Natural killer cell (primary cell): ENCODE data around the gene DRICH1. TPM values are rescaled to one million over a fixed set of nuclear protein-coding genes. Genes with fewer than 3 reads are reported as not detected.

Source experiments
- ATAC-seq, 3 donors: fragments of 150-1000 bp in 2 of 3; fragments of 200-7000 bp in 1 of 3; cut with Tn5 transposase; 1 replicate in 1 of 3; 2 replicates in 2 of 3; pipeline ENCODE4 v1.10.0; 2021; ENCODE audit warnings: mild to moderate bottlenecking in 2 of 3, moderate library complexity in 2 of 3
- DNase-seq, 2 donors: peaks; one replicate each; pipeline versions ENCODE4 v3.0.0 to v3.0.0-alpha.2; 2013 to 2021; ENCODE audit warnings: mixed read lengths in 1 of 2
- H3K27ac ChIP-seq: one replicate; pipeline ENCODE4 v1.5.1; 2013; ENCODE audit warnings: mild to moderate bottlenecking, low read length
- H3K27me3 ChIP-seq: one replicate; pipeline ENCODE4 v1.6.1; 2013; ENCODE audit warnings: low read length; ENCODE audit not compliant: control insufficient read depth, insufficient read depth
- H3K36me3 ChIP-seq: one replicate; pipeline ENCODE4 v1.6.1; 2013; ENCODE audit warnings: low read length; ENCODE audit not compliant: control insufficient read depth, insufficient read depth
- H3K4me1 ChIP-seq: one replicate; pipeline ENCODE4 v1.6.1; 2013; ENCODE audit warnings: low read length; ENCODE audit not compliant: control insufficient read depth, insufficient read depth
- H3K4me3 ChIP-seq: one replicate; pipeline ENCODE4 v1.5.1; 2013; ENCODE audit warnings: low read length
- H3K9me3 ChIP-seq: one replicate; pipeline ENCODE4 v1.6.1; 2013; ENCODE audit warnings: low read length; ENCODE audit not compliant: control insufficient read depth, insufficient read depth
- H3K27ac Mint-ChIP-seq, 2 donors: one replicate each; pipeline ENCODE4 v1.8.0; 2022; ENCODE audit warnings: mild to moderate bottlenecking in 2 of 2, mixed read lengths in 2 of 2, moderate library complexity in 1 of 2
- H3K27me3 Mint-ChIP-seq, 2 donors: one replicate each; pipeline ENCODE4 v1.8.0; 2022; ENCODE audit warnings: low read depth in 2 of 2, mixed read lengths in 2 of 2
- H3K36me3 Mint-ChIP-seq: one replicate; pipeline ENCODE4 v1.8.0; 2022; ENCODE audit warnings: mixed read lengths
- H3K4me1 Mint-ChIP-seq, 2 donors: one replicate each; pipeline ENCODE4 v1.8.0; 2022; ENCODE audit warnings: mixed read lengths in 2 of 2
- H3K4me3 Mint-ChIP-seq: one replicate; pipeline ENCODE4 v1.8.0; 2022; ENCODE audit warnings: mild to moderate bottlenecking, moderate library complexity, mixed read lengths
- H3K9me3 Mint-ChIP-seq, 2 donors: one replicate each; pipeline ENCODE4 v1.8.0; 2022; ENCODE audit warnings: mixed read lengths in 2 of 2
- CTCF ChIP-seq: fragments of 200-600 bp; IDR thresholded peaks from one replicate; pipeline ENCODE4 v1.8.0; 2022; ENCODE audit warnings: antibody characterized with exemption
- WGBS: methylation state at CpG from one replicate; pipeline ENCODE4 v1.1.7; 2013; ENCODE audit warnings: missing lambda C conversion rate; ENCODE audit not compliant: insufficient coverage; 5-methylcytosine and 5-hydroxymethylcytosine counted together
- intact Hi-C: fragments of 100-400 bp; cut with micrococcal nuclease; formaldehyde crosslinking; loops from one replicate; pipeline ENCODE4 v1.14.2; 2022
- total RNA-seq, 4 donors: library from RNA; stranded (reverse); fragments of 120-200 nt in 1 of 4; gene quantifications; one replicate each; pipeline versions ENCODE4 v1.2.3 to v1.2.4, GENCODE V29; 2013 to 2022

DRICH1 gene
- total RNA-seq, 3 donors from 2014 or later (not counting 1 experiment from before 2014, with no cell fraction given), result 2.3 to 3.2 (median 3.1) TPM

- Histone ChIP-seq H3K4me1 (peaks cover 14% of the 10 kb centered on the region), H3K27ac (no peak overlapping the region), H3K36me3 (no peaks in the 10 kb centered on the region), H3K9me3 (no peaks in the 10 kb centered on the region), H3K4me3 (no peak overlapping the region), H3K27me3 (peaks cover 6% of the 10 kb centered on the region)
- no peaks in the 10 kb centered on the region for H3K9me3 Mint-ChIP-seq
- peaks cover 7 to 8% of the 10 kb centered on the region in 2 donors for H3K4me1 Mint-ChIP-seq
- H3K27ac Mint-ChIP-seq, result no peak overlapping the region
- no peak for TF ChIP-seq CTCF
- WGBS, result 73% methylated on average over 37 of the region's 37 CpGs
- H3K4me3 Mint-ChIP-seq, result peak overlapping the region; percentile 42
- no peaks in the 10 kb centered on the region for H3K36me3 Mint-ChIP-seq
- ATAC-seq, result no peak
- H3K27me3 Mint-ChIP-seq, result peaks cover 8 to 21% of the 10 kb centered on the region in 2 donors
- intact Hi-C loops, result no loop called here
- DNase-seq, result no peak
Measured at GRCh38 chr22:23566705-23567475, 65.2 kb downstream of the DRICH1 start.

- Histone ChIP-seq H3K4me1 (peaks cover 14% of the 10 kb centered on the region), H3K36me3 (no peaks in the 10 kb centered on the region), H3K4me3 (peak overlapping the region; percentile 34), H3K27ac (no peak overlapping the region), H3K9me3 (no peaks in the 10 kb centered on the region), H3K27me3 (peaks cover 6% of the 10 kb centered on the region)
- Mint-ChIP-seq H3K27ac (peak overlapping the region in 1 of 2 donors; percentile 66), H3K9me3 (no peaks in the 10 kb centered on the region), H3K4me1 (peaks cover 7 to 8% of the 10 kb centered on the region in 2 donors), H3K36me3 (no peaks in the 10 kb centered on the region), H3K27me3 (peaks cover 8 to 21% of the 10 kb centered on the region in 2 donors), H3K4me3 (peak overlapping the region; percentile 87)
- intact Hi-C loops, result no loop called here
- no peak for TF ChIP-seq CTCF
- peak in 2 of 3 donors; percentile 42 to 56 for ATAC-seq
- WGBS, result 1% methylated on average over 73 of the region's 73 CpGs
- DNase-seq, result peak in 1 of 2 donors; percentile 9
Measured at GRCh38 chr22:23565915-23566704, 66.0 kb downstream of the DRICH1 start.

GRCh38 chr22:23565305-23565914 is 66.7 kb downstream of the DRICH1 start:
- Mint-ChIP-seq H3K27me3 (peaks cover 8 to 21% of the 10 kb centered on the region in 2 donors), H3K36me3 (no peaks in the 10 kb centered on the region), H3K4me3 (peak overlapping the region; percentile 87), H3K27ac (peak overlapping the region in 1 of 2 donors; percentile 66), H3K9me3 (no peaks in the 10 kb centered on the region), H3K4me1 (peaks cover 7 to 8% of the 10 kb centered on the region in 2 donors)
- no peak overlapping the region for H3K27ac ChIP-seq
- DNase-seq (peak in 1 of 2 donors; percentile 19), ATAC-seq (peak; percentile 48 to 82 (median 73))
- no peak for TF ChIP-seq CTCF
- H3K4me3 ChIP-seq, result peak overlapping the region; percentile 34
- peaks cover 6% of the 10 kb centered on the region for H3K27me3 ChIP-seq
- WGBS, result 8% methylated on average over 11 of the region's 11 CpGs
- no peaks in the 10 kb centered on the region for H3K9me3 ChIP-seq
- peaks cover 14% of the 10 kb centered on the region for H3K4me1 ChIP-seq
- intact Hi-C loops, result no loop called here
- H3K36me3 ChIP-seq, result no peaks in the 10 kb centered on the region
